HepG2 (cell line): ENCODE measurements around the gene TSHZ1. TPM values are rescaled to one million over a fixed set of nuclear protein-coding genes. Genes with fewer than 3 reads are reported as not detected.

Experiments used
- ATAC-seq: fragments of 200-7000 bp; cut with Tn5 transposase; 3 replicates; pipeline ENCODE4 v1.9.1; 2020; ENCODE audit warnings: mild to moderate bottlenecking, moderate library complexity
- BruUV-seq: library from RNA; stranded (reverse); fragments of 400-500 nt; replicated peaks from 2 replicates; lab custom pipeline; 2021; lab: Mats Ljungman, UMichigan
- CTCF ChIA-PET: fragments of 300-600 bp; formaldehyde crosslinking; extraction: SDS; loops from one replicate; lab custom pipeline; 2021; ENCODE audit warnings: low total read pairs, inconsistent platforms, low intra/inter-chr PET ratio; lab: Yijun Ruan, JAX
- POLR2A ChIA-PET: fragments of 350-600 bp; sonication (Branson Sonifier 250); formaldehyde crosslinking; loops from one replicate; lab custom pipeline; 2020; ENCODE audit warnings: antibody characterized with exemption, inconsistent platforms; lab: Yijun Ruan, JAX
- DNase-seq: peaks from one replicate; pipeline ENCODE4 v3.0.0-alpha.2; 2015; ENCODE audit warnings: low spot score
- FAIRE-seq: peaks from 3 replicates; lab custom pipeline; 2011; peaks lifted over from hg19 to GRCh38; lab: Jason Lieb, UNC
- H2AFZ ChIP-seq: one replicate; pipeline ENCODE4 v1.6.1; 2011; ENCODE audit warnings: low read length, inconsistent platforms
- H3K27ac ChIP-seq: fragments of 300-600 bp; 3 replicates; pipeline ENCODE4 v1.8.0; 2011; ENCODE audit warnings: mixed run types, mild to moderate bottlenecking, mixed read lengths, low read length, inconsistent platforms; ENCODE audit not compliant: insufficient read depth; ENCODE audit errors: extremely low read length
- H3K27me3 ChIP-seq, 2 experiments: fragments of 200-600 bp in 1 of 2; 2 replicates in 1 of 2; 3 replicates in 1 of 2; pipeline versions ENCODE4 v1.6.0 to v1.8.0; 2011; ENCODE audit warnings: low read length in 2 of 2, mild to moderate bottlenecking in 2 of 2, moderate library complexity in 2 of 2, inconsistent platforms in 1 of 2; ENCODE audit not compliant: insufficient read depth in 2 of 2, control insufficient read depth in 1 of 2
- H3K36me3 ChIP-seq, 2 experiments: fragments of 200-600 bp in 1 of 2; replicated peaks in 1 of 2; 2 replicates in 1 of 2; 3 replicates in 1 of 2; pipeline versions ENCODE4 v1.5.1 to v1.8.0; 2011; ENCODE audit warnings: low read length in 2 of 2, inconsistent platforms in 1 of 2; ENCODE audit not compliant: insufficient read depth in 2 of 2, control insufficient read depth in 1 of 2
- H3K4me1 ChIP-seq: 2 replicates; pipeline ENCODE4 v1.5.1; 2012; ENCODE audit warnings: low read length, inconsistent platforms; ENCODE audit not compliant: insufficient read depth
- H3K4me2 ChIP-seq: 2 replicates; pipeline ENCODE4 v1.6.0; 2011; ENCODE audit warnings: low read depth, low read length, inconsistent platforms
- H3K4me3 ChIP-seq, 3 experiments: fragments of 200-600 bp in 1 of 3; sonication (generic), shearing (Covaris generic) in 1 of 3; replicated peaks in 1 of 3; 2 replicates each; pipeline ENCODE4 v1.5.1; 2011 to 2016; ENCODE audit warnings: low read length in 3 of 3, inconsistent platforms in 2 of 3, low read depth in 2 of 3, mild to moderate bottlenecking in 2 of 3, control low read depth in 1 of 3, mixed read lengths in 1 of 3; ENCODE audit not compliant: insufficient read depth in 1 of 3
- H3K79me2 ChIP-seq: one replicate; pipeline ENCODE4 v1.6.1; 2011; ENCODE audit warnings: low read length, inconsistent platforms; ENCODE audit not compliant: insufficient read depth
- H3K9ac ChIP-seq: 2 replicates; pipeline ENCODE4 v1.6.0; 2011; ENCODE audit warnings: mild to moderate bottlenecking, low read depth, low read length, inconsistent platforms; ENCODE audit not compliant: insufficient read depth
- H3K9me3 ChIP-seq: 2 replicates; pipeline ENCODE4 v1.5.1; 2012; ENCODE audit warnings: mild to moderate bottlenecking, low read length
- H4K20me1 ChIP-seq: 2 replicates; pipeline ENCODE4 v1.6.0; 2011; ENCODE audit warnings: inconsistent platforms, mild to moderate bottlenecking, low read length, moderate library complexity; ENCODE audit not compliant: insufficient read depth
- AHR ChIP-seq: IDR thresholded peaks from 2 replicates; pipeline ENCODE4 v1.6.1; 2018; ENCODE audit warnings: missing genetic modification reagents, missing compliant biosample characterization
- EEA1 ChIP-seq: sonication (generic); formaldehyde crosslinking; IDR thresholded peaks from 2 replicates; pipeline ENCODE4 v1.5.1; 2020; ENCODE audit warnings: mild to moderate bottlenecking, missing genetic modification reagents, borderline replicate concordance
- FOXP1 ChIP-seq, 2 experiments: fragments of 450-650 bp in 1 of 2; IDR thresholded peaks; 2 replicates each; pipeline ENCODE4 v1.6.1; 2017 to 2018; ENCODE audit warnings: antibody characterized with exemption in 1 of 2
- ISX ChIP-seq: sonication (generic); formaldehyde crosslinking; conservative IDR thresholded peaks from 2 replicates; pipeline ENCODE4 v1.5.0; 2020; ENCODE audit warnings: missing genetic modification reagents
- JDP2 ChIP-seq: sonication (generic); formaldehyde crosslinking; IDR thresholded peaks from 2 replicates; pipeline ENCODE4 v1.8.1; 2022; ENCODE audit warnings: missing genetic modification reagents, borderline replicate concordance
- RARG ChIP-seq: sonication (generic); formaldehyde crosslinking; IDR thresholded peaks from 2 replicates; pipeline ENCODE4 v1.4.0; 2020; ENCODE audit warnings: low read depth, mild to moderate bottlenecking, missing genetic modification reagents
- SNAI1 ChIP-seq: sonication (generic); formaldehyde crosslinking; IDR thresholded peaks from 2 replicates; pipeline ENCODE4 v1.5.0; 2020; ENCODE audit warnings: mild to moderate bottlenecking, missing genetic modification reagents, borderline replicate concordance
- STAG1 ChIP-seq: sonication (generic); formaldehyde crosslinking; IDR thresholded peaks from 2 replicates; pipeline ENCODE4 v1.4.0; 2020; ENCODE audit warnings: missing genetic modification reagents
- TCF7 ChIP-seq: sonication (generic); IDR thresholded peaks from 2 replicates; pipeline ENCODE4 v1.6.1; 2016; ENCODE audit warnings: antibody characterized with exemption, low read depth
- WIZ ChIP-seq: sonication (generic); formaldehyde crosslinking; IDR thresholded peaks from 2 replicates; pipeline ENCODE4 v1.5.1; 2020; ENCODE audit warnings: mild to moderate bottlenecking, missing genetic modification reagents
- ZNF350 ChIP-seq: sonication (generic); formaldehyde crosslinking; IDR thresholded peaks from 2 replicates; pipeline ENCODE4 v1.4.0; 2020; ENCODE audit warnings: mild to moderate bottlenecking, low read depth, missing genetic modification reagents, borderline replicate concordance
- ZNF556 ChIP-seq: sonication (generic); formaldehyde crosslinking; IDR thresholded peaks from 2 replicates; pipeline ENCODE4 v1.4.0; 2020; ENCODE audit warnings: mild to moderate bottlenecking, missing genetic modification reagents, borderline replicate concordance
- WGBS: methylation state at CpG from one replicate; pipeline ENCODE4 v1.1.6; 2017; ENCODE audit warnings: low lambda C conversion rate; 5-methylcytosine and 5-hydroxymethylcytosine counted together
- in situ Hi-C: cut with HindIII; loops from 2 replicates; pipeline ENCODE4 v1.10.0; 2017; ENCODE audit warnings: low pct_unique_long_range_greater_than_20kb; ENCODE audit not compliant: extremely low pct_ligation_motif_present
- intact Hi-C: fragments of 100-400 bp; cut with micrococcal nuclease; formaldehyde crosslinking; loops from one replicate; pipeline ENCODE4 v1.10.0; 2022; ENCODE audit not compliant: unreplicated experiment
- polyA plus RNA-seq, 8 experiments: library from polyadenylated mRNA; depleted of rRNA in 3 of 8; stranded (reverse) in 7 of 8; unstranded in 1 of 8; fragments of >200 nt; fragmentation: Illumina TruSeq in 4 of 8; extraction: Trizol in 4 of 8; gene quantifications; 2 replicates each; pipeline versions ENCODE4 v1.2.1 to v1.2.3, GENCODE V29; 2011 to 2016; ENCODE audit warnings: low read depth in 4 of 8, missing spikeins in 1 of 8, mixed read lengths in 1 of 8; ENCODE audit not compliant: insufficient read depth in 1 of 8
- total RNA-seq, 5 experiments: library from RNA; depleted of rRNA; stranded (reverse); fragments of >200 nt; fragmentation: Illumina TruSeq; extraction: Trizol; gene quantifications; 2 replicates each; pipeline ENCODE4 v1.2.3, GENCODE V29; 2016; ENCODE audit warnings: low read depth in 1 of 5
- TF ChIP-seq, protein P1 (sequence below): sonication (generic); formaldehyde crosslinking; IDR thresholded peaks from 2 replicates; pipeline ENCODE4 v1.5.1; 2020; ENCODE audit warnings: mild to moderate bottlenecking, missing genetic modification reagents, borderline replicate concordance
- TF ChIP-seq, protein P2 (sequence below): sonication (generic); formaldehyde crosslinking; IDR thresholded peaks from 2 replicates; pipeline ENCODE4 v1.5.0; 2020; ENCODE audit warnings: missing genetic modification reagents
- TF ChIP-seq, protein P3 (sequence below): IDR thresholded peaks from 2 replicates; pipeline ENCODE4 v1.6.1; 2016; ENCODE audit warnings: low read depth

Gene TSHZ1
- total and polyA plus RNA-seq, 2 of the 13 experiments (the other 11 are each of a cell fraction or from before 2014, with no cell fraction given) = 2.5 to 2.7 TPM

DNA sequence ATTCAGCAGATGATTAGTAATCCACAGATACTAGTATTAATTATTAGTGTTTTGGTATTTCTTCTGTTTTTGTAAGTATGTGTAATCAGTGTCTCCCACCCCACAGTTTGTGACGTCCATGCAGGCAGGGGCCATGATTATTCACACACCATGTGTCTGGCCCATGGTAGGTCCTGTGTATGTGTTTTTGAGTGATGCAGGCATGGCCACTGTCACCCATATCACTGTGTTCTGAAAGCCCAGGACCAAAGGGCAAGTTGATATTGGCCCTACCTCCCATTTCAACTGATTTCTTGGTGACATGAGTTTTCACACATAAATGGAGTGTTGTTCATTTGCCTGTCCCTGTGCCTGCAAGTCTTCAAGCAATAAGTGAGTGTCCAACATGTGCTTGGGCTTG lies 104.0 kb downstream of the TSHZ1 start:
- no peak overlapping the region for H3K4me2 ChIP-seq
- H3K36me3 ChIP-seq = no peaks in the 10 kb centered on the region
- no TSS peak for BruUV-seq
- CTCF ChIA-PET = no interaction called here
- H3K9ac ChIP-seq = no peak overlapping the region
- H2AFZ ChIP-seq = no peak overlapping the region
- WGBS = 0% methylated on average over 1 of the region's 1 CpG
- DNase-seq = no peak
- H3K4me3 ChIP-seq = no peak overlapping the region
- ATAC-seq = no peak
- in situ Hi-C loops = no loop called here
- intact Hi-C loops = no loop called here
- H4K20me1 ChIP-seq = no peaks in the 10 kb centered on the region
- H3K79me2 ChIP-seq = no peaks in the 10 kb centered on the region
- H3K4me1 ChIP-seq = no peaks in the 10 kb centered on the region
- peaks cover 0 to 9% of the 10 kb centered on the region in 2 experiments; a peak in 1 of 5 replicates for H3K27me3 ChIP-seq
- TF ChIP-seq, protein P1, sequence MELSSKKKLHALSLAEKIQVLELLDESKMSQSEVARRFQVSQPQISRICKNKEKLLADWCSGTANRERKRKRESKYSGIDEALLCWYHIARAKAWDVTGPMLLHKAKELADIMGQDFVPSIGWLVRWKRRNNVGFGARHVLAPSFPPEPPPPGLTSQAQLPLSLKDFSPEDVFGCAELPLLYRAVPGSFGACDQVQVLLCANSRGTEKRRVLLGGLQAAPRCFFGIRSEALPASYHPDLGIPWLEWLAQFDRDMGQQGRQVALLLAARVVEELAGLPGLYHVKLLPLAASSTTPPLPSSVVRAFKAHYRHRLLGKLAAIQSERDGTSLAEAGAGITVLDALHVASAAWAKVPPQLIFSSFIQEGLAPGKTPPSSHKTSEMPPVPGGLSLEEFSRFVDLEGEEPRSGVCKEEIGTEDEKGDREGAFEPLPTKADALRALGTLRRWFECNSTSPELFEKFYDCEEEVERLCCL (CRISPR knock-in tag) = no peak
- no peak for TF ChIP-seq EEA1 (CRISPR knock-in tag)
- TF ChIP-seq, all 625 proteins: peak for 0
- no peak overlapping the region for H3K27ac ChIP-seq
- POLR2A ChIA-PET = no interaction called here
- FAIRE-seq = no peak
- H3K9me3 ChIP-seq = no peaks in the 10 kb centered on the region

DNA sequence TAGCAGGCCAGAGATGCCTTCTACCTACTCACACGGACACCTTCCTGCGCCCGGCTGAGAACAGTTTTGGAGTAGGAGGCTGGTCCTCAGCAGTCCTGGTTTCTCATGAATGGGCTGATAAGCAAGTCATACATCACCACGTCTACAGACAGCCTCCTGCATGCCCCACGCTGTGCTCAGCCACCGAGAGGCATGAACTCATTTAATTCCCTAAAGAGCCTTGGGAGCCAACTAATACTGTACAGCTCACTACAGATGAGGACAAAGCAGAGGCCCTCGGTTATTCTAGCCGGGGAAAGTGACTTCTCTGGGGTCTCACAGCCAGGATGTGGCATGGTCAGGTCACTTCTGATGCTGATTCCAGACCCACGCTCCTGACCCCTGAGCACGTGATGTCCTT lies 105.6 kb downstream of the TSHZ1 start:
- H3K4me1 ChIP-seq = no peaks in the 10 kb centered on the region
- H3K4me3 ChIP-seq = no peak overlapping the region
- no peak overlapping the region for H3K27ac ChIP-seq
- FAIRE-seq = no peak
- no peaks in the 10 kb centered on the region for H3K36me3 ChIP-seq
- BruUV-seq = no TSS peak
- H2AFZ ChIP-seq = no peak overlapping the region
- 92% methylated on average over 5 of the region's 10 CpGs for WGBS
- CTCF ChIA-PET = no interaction called here
- no peaks in the 10 kb centered on the region for H3K9me3 ChIP-seq
- peaks cover 0 to 8% of the 10 kb centered on the region in 2 experiments; a peak in 1 of 5 replicates for H3K27me3 ChIP-seq
- DNase-seq = no peak
- POLR2A ChIA-PET = no interaction called here
- no peaks in the 10 kb centered on the region for H3K79me2 ChIP-seq
- in situ Hi-C loops = no loop called here
- no peaks in the 10 kb centered on the region for H4K20me1 ChIP-seq
- no peak overlapping the region for H3K4me2 ChIP-seq
- intact Hi-C loops = no loop called here
- no peak for ATAC-seq
- no peak overlapping the region for H3K9ac ChIP-seq
- TF ChIP-seq RARG (CRISPR knock-in tag) (no peak), WIZ (CRISPR knock-in tag) (no peak), STAG1 (CRISPR knock-in tag) (no peak), ZNF350 (CRISPR knock-in tag) (no peak), JDP2 (CRISPR knock-in tag) (no peak), AHR (no peak), ISX (CRISPR knock-in tag) (no peak), TCF7 (no peak), FOXP1 (IDR thresholded peaks at IDR 0.05) (no peak), FOXP1 (CRISPR knock-in tag; IDR thresholded peaks at IDR 0.05) (no peak), ZNF556 (no peak), SNAI1 (CRISPR knock-in tag) (no peak)
- TF ChIP-seq, protein P2, sequence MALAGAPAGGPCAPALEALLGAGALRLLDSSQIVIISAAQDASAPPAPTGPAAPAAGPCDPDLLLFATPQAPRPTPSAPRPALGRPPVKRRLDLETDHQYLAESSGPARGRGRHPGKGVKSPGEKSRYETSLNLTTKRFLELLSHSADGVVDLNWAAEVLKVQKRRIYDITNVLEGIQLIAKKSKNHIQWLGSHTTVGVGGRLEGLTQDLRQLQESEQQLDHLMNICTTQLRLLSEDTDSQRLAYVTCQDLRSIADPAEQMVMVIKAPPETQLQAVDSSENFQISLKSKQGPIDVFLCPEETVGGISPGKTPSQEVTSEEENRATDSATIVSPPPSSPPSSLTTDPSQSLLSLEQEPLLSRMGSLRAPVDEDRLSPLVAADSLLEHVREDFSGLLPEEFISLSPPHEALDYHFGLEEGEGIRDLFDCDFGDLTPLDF = no peak
- TF ChIP-seq, protein P3, sequence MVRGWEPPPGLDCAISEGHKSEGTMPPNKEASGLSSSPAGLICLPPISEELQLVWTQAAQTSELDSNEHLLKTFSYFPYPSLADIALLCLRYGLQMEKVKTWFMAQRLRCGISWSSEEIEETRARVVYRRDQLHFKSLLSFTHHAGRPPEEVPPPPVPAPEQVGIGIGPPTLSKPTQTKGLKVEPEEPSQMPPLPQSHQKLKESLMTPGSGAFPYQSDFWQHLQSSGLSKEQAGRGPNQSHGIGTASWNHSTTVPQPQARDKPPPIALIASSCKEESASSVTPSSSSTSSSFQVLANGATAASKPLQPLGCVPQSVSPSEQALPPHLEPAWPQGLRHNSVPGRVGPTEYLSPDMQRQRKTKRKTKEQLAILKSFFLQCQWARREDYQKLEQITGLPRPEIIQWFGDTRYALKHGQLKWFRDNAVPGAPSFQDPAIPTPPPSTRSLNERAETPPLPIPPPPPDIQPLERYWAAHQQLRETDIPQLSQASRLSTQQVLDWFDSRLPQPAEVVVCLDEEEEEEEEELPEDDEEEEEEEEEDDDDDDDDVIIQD (CRISPR knock-in tag) = no peak
